DMS53 treated with DMSO at 0.1 percent for 48 hours (cell line): ENCODE data around the gene SAT2.

Experiments
- DNase-seq: peaks from one replicate; lab custom pipeline; 2025; ENCODE audit not compliant: unreplicated experiment; lab: John Stamatoyannopoulos, UW

SAT2 gene

GRCh38 chr17:7592422-7593021 is 35.1 kb downstream of the SAT2 start:
- no peak for DNase-seq

DNA sequence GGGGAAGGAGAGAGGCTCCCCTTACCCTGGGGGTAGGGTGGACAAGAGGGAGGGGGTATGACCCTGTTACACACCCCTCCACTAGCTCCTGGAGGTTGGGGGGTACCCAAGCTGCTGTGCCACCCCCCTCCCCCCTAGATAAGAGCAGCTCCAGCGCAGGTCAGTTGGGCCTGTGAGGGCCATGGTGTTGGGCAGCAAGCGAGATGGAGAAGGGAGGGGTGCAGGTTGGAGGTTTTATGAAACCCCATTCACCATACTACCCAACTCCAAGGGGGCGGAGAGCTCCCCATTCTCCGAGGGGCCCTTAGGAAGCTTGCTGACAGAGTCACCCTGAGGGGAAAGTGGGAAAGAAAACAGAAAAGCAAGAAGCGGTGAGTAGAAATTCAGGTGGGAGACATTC is 36.0 kb downstream of the SAT2 start:
- DNase-seq, result no peak

GRCh38 chr17:7590743-7591142 is 36.9 kb downstream of the SAT2 start:
- DNase-seq, result no peak

DNA sequence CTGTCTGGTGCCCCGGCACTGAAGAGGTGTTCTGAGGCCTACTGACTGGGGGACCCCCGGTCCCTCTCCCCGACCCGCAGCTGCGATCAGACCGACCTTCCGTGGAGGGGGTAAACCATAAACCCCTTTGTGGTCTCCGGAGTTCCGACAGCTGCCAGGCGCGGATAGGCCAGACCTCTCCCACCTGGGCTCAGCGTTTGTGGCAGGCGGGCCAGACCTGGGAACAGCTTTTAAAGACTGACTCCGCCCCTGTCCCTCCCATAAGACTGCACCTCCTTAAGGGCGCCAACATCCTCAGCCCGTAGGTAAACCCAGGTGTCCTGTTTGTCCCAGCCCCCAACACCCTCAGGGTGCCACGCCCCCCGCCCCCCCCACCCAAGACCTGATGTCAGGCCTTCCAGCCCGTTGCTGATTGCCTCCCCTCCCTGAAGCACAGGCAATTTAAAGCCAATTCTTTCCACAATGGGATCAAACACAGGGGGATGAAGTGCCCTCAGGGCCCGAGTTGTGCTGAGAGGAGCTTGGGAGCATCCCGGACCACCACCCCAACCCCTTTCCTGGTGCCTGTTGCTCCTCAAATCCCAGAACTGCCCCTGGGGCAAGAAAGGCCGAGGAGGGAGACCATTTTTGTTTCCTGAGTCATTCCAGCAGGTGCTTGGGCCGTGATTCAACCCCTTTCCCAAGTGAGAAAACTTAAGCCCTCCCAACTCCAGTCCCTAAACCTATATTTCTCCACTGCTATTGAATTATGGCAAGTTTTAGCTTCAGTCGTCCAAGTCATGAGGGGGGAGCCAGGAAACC is 37.5 kb downstream of the SAT2 start, which contains the start of gene SOX15:
Gene SOX15 (minus strand): TSS at position 204 of the 801 bp plus-strand sequence. CDS start 418 bp downstream, outside the sequence.
- DNase-seq, result no peak

GRCh38 chr17:7589204-7589868 is 38.3 kb downstream of the SAT2 start:
- peak; percentile 89 for DNase-seq

- DNase-seq, result no peak
Observed at GRCh38 chr17:7588553-7589203, 38.9 kb downstream of the SAT2 start.

DNA sequence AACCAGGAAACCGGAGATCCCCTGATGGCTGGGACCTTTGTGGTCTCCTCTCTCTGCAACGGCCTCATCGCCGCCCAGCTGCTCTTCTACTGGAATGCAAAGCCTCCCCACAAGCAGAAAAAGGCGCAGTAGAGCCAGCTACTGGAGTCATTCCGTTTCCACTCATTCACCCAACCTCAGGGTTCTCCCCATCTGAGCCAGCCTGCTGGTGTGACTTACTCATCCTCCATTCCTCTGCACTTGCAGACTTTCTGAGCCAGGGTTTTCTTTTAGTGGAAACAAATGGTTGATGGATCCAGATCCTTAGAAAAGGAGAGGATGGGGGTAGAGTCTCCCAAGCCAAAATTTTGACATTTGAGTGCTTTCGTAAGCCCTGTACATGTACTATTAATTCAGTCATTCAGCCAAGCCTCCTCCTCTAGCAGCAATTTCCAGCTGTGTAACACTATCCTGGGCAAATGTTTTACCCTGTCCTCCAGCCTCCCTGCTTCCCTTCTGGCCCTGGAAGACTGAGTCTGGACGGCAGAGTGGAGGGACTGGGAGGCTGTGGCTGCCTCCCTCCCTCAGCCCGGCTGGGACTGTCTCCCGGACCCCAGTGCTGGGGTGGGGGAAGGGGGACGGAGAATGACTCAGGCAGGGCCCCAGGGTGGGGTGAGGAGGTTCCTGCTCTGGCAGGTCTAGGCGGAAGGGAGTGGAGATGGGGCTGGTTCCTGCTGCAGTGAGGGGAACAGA is 40.0 kb downstream of the SAT2 start:
- DNase-seq, result no peak

DNA sequence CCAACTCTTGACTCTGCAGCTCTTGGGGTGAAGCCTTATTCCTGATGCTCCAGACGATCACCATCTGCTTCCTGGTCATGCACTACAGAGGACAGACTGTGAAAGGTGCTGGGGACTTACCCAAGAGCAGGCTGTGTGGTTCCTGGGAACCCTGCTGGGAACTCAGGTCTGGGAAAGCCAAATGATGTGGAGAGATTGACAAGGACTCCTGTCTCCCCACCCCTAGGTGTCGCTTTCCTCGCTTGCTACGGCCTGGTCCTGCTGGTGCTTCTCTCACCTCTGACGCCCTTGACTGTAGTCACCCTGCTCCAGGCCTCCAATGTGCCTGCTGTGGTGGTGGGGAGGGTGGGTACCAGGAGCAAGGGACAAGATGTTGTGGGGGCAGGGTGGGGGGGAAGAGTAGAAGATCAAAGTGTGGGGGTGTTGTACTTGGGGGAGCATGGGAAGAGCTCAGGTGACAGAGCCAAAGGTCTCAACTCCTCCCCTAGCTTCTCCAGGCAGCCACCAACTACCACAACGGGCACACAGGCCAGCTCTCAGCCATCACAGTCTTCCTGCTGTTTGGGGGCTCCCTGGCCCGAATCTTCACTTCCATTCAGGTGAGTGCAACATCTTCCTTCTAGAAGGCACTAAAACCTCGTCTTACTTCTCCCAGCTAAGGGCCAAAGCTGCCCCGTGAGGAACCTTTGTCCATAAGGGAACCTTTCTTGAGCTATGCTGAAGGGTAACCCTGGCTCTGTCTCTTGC is 40.8 kb downstream of the SAT2 start:
- no peak for DNase-seq

- DNase-seq, result peak; percentile 98
Observed at GRCh38 chr17:7583253-7584109, 44.1 kb downstream of the SAT2 start, which contains the start of gene MPDU1. Gene MPDU1 (plus strand): TSS chr17:7583852. CDS start chr17:7583863, 11 bp downstream.

GRCh38 chr17:7582396-7583252 is 45.0 kb downstream of the SAT2 start:
- no peak for DNase-seq

GRCh38 chr17:7580604-7581575 is 46.7 kb downstream of the SAT2 start:
- DNase-seq, result no peak

DNA sequence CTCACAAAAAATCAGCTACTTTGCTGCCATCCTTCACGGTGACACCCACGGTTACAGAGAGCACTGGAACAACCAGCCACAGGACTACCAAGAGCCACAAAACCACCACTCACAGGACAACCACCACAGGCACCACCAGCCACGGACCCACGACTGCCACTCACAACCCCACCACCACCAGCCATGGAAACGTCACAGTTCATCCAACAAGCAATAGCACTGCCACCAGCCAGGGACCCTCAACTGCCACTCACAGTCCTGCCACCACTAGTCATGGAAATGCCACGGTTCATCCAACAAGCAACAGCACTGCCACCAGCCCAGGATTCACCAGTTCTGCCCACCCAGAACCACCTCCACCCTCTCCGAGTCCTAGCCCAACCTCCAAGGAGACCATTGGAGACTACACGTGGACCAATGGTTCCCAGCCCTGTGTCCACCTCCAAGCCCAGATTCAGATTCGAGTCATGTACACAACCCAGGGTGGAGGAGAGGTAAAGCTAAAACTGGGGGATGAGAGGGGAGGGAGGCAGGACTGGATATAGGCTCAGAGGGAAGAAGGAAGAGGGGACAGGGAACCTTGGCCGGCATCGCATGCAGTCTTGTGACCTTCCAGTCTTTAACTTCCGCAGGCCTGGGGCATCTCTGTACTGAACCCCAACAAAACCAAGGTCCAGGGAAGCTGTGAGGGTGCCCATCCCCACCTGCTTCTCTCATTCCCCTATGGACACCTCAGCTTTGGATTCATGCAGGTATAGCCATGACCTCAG is 47.6 kb downstream of the SAT2 start:
- no peak for DNase-seq

DNA sequence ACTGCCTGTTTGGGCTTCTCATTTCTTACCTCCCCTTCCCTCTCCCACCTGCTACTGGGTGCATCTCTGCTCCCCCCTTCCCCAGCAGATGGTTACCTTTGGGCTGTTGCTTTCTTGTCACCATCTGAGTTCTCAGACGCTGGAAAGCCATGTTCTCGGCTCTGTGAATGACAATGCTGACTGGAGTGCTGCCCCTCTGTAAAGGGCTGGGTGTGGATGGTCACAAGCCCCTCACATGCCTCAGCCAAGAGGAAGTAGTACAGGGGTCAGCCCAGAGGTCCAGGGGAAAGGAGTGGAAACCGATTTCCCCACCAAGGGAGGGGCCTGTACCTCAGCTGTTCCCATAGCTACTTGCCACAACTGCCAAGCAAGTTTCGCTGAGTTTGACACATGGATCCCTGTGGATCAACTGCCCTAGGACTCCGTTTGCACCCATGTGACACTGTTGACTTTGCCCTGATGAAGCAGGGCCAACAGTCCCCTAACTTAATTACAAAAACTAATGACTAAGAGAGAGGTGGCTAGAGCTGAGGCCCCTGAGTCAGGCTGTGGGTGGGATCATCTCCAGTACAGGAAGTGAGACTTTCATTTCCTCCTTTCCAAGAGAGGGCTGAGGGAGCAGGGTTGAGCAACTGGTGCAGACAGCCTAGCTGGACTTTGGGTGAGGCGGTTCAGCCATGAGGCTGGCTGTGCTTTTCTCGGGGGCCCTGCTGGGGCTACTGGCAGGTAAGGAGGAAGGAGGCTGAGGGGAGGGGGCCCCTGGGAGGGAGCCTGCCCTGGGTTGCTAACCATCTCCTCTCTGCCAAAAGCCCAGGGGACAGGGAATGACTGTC is 48.4 kb downstream of the SAT2 start, which contains the start of gene CD68:
Gene CD68 (plus strand): TSS at position 638 of the 833 bp plus-strand sequence. CDS start 40 bp downstream, at position 678.
- peak; percentile 80 for DNase-seq

GRCh38 chr17:7577327-7578199 is 50.1 kb downstream of the SAT2 start:
- DNase-seq, result no peak
